Activated T-cell treated with anti-CD3 and anti-CD28 coated beads, Interleukin-2, amount 50 U/mL, for 24 hours (primary cell): ENCODE results near the gene PIK3R3.

ENCODE experiments used
- DNase-seq: peaks from one replicate; pipeline ENCODE4 v3.0.0-alpha.2; 2020
- H3K27ac Mint-ChIP-seq: 2 replicates; pipeline ENCODE4 v1.8.0; 2020; ENCODE audit warnings: mild to moderate bottlenecking, mixed read lengths
- H3K27me3 Mint-ChIP-seq: 2 replicates; pipeline ENCODE4 v1.8.0; 2020; ENCODE audit warnings: mixed read lengths
- H3K36me3 Mint-ChIP-seq: 2 replicates; pipeline ENCODE4 v1.8.0; 2020; ENCODE audit warnings: low read depth, mixed read lengths
- H3K4me1 Mint-ChIP-seq: 2 replicates; pipeline ENCODE4 v1.8.0; 2020; ENCODE audit warnings: low read depth, mixed read lengths
- H3K4me3 Mint-ChIP-seq: 2 replicates; pipeline ENCODE4 v1.8.0; 2020; ENCODE audit warnings: mild to moderate bottlenecking, moderate library complexity, mixed read lengths
- H3K9me3 Mint-ChIP-seq: 2 replicates; pipeline ENCODE4 v1.8.0; 2020; ENCODE audit warnings: mixed read lengths

Gene PIK3R3

GRCh38 chr1:46044116-46044515, 88.3 kb downstream of the PIK3R3 start:
- Mint-ChIP-seq H3K9me3 (no peaks in the 10 kb centered on the region), H3K27me3 (no peaks in the 10 kb centered on the region), H3K27ac (no peak overlapping the region), H3K4me3 (no peak overlapping the region), H3K36me3 (no peaks in the 10 kb centered on the region), H3K4me1 (no peaks in the 10 kb centered on the region)
- no peak for DNase-seq

DNA sequence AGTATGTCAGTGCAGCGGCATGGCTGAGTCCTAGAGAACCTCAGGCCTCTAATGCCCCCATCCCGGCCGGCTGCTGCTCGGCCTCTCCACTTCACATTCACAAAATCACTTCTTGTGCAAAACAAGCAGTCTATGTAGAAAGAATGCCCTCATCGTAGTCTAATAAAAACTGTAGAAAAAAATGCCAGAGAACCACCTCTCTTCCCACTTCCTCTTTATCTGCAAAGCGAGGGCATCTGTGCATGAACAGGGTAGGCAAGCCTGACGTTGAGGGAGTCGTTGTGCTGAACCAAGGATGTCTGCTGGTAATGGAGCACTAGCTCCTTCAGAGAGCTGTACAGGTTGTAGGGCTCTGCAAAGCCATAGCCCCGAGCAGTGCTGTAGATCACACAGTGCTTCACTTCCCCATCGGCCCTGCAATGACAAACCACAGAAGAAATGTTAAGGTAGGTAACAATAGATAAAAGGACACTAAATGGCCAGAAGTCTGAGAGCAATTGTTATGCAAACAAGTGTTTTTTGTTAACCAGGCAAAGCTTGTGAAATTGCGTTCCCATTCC, 88.9 kb downstream of the PIK3R3 start:
- H3K36me3 Mint-ChIP-seq: no peaks in the 10 kb centered on the region
- no peaks in the 10 kb centered on the region for H3K27me3 Mint-ChIP-seq
- no peaks in the 10 kb centered on the region for H3K9me3 Mint-ChIP-seq
- DNase-seq: no peak
- no peak overlapping the region for H3K4me3 Mint-ChIP-seq
- H3K4me1 Mint-ChIP-seq: no peaks in the 10 kb centered on the region
- no peak overlapping the region for H3K27ac Mint-ChIP-seq

- Mint-ChIP-seq H3K36me3 (no peaks in the 10 kb centered on the region), H3K4me1 (no peaks in the 10 kb centered on the region), H3K27ac (no peak overlapping the region), H3K27me3 (no peaks in the 10 kb centered on the region), H3K4me3 (no peak overlapping the region), H3K9me3 (no peaks in the 10 kb centered on the region)
- DNase-seq: no peak
Measured at GRCh38 chr1:46041974-46042373, 90.5 kb downstream of the PIK3R3 start.

DNA sequence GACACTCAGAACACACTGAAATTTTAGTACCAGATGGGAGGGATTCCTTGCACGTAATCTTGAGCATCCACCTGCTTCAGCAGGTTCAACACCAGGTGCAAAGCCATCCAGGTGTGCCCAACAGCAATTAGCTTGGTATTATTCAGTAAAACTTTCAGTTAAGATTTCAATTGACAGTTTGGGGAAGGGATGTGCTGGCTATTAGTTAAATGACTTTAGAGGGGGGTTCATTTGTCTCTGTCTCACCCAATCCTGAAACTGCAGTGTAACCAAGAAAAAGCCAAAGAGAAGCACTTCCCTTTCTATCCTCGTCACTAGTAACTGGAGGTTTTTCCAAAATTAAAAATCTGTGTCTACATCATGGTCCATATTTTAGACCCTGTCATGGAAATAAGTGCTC, 90.9 kb downstream of the PIK3R3 start:
- H3K4me1 Mint-ChIP-seq: no peaks in the 10 kb centered on the region
- H3K4me3 Mint-ChIP-seq: no peak overlapping the region

GRCh38 chr1:46039571-46040052, 92.8 kb downstream of the PIK3R3 start:
- DNase-seq: no peak
- no peaks in the 10 kb centered on the region for H3K27me3 Mint-ChIP-seq

More for the DNA sequence above, 90.9 kb downstream of the PIK3R3 start:
- no peak for DNase-seq
- Mint-ChIP-seq H3K9me3 (no peaks in the 10 kb centered on the region), H3K27me3 (no peaks in the 10 kb centered on the region), H3K27ac (no peak overlapping the region), H3K36me3 (no peaks in the 10 kb centered on the region)

DNA sequence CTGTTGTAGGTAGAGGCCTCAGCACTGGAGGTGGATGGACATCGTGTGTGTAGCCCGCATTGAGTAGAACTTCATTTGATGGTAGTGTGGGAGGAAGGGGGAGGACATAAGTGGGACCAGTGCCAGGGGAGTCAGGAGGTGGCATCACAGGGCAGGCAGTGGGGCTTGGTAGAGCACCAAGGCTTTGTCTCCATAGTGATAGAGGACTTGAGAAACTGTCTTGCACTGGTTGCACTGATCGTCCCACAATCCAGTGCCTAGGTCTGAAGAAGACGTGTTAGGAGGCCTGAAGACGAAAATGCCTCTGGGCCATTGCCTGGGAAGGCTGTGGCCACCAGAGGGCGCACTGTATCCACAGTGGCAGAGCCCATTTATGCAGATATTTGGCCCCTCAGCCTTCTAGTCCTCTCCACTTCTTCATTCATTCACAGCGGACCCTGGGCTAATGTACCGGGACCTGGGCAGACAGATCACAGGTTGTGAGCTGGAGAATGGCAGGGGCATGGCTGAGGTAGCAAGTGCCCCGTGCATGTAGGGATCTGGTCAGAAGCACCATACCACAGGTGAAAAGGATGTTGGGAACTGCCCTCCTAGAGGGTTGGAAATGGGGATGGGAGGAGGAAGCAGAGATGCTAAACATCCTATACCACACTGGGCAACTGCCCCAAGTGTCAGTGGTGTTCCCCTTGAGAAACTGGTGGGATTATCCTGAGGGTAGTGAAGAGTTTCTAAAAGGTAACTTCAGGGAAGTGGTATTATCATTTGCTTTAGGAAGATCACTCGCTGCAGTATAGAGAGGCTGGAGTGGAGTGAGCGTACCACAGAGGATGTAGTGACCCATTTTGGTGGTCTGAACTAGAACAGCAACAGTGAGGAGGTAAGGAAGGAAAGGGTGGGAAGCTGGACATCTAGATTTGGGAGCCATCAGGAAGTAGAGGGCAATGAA, 95.3 kb downstream of the PIK3R3 start:
- Mint-ChIP-seq H3K4me1 (no peaks in the 10 kb centered on the region), H3K36me3 (peaks cover 5% of the 10 kb centered on the region), H3K4me3 (no peak overlapping the region), H3K27ac (no peak overlapping the region), H3K9me3 (no peaks in the 10 kb centered on the region), H3K27me3 (no peaks in the 10 kb centered on the region)
- peak; percentile 91 for DNase-seq

More at GRCh38 chr1:46039571-46040052, 92.8 kb downstream of the PIK3R3 start:
- Mint-ChIP-seq H3K36me3 (no peaks in the 10 kb centered on the region), H3K27ac (no peak overlapping the region), H3K4me1 (no peaks in the 10 kb centered on the region), H3K4me3 (no peak overlapping the region), H3K9me3 (no peaks in the 10 kb centered on the region)

DNA sequence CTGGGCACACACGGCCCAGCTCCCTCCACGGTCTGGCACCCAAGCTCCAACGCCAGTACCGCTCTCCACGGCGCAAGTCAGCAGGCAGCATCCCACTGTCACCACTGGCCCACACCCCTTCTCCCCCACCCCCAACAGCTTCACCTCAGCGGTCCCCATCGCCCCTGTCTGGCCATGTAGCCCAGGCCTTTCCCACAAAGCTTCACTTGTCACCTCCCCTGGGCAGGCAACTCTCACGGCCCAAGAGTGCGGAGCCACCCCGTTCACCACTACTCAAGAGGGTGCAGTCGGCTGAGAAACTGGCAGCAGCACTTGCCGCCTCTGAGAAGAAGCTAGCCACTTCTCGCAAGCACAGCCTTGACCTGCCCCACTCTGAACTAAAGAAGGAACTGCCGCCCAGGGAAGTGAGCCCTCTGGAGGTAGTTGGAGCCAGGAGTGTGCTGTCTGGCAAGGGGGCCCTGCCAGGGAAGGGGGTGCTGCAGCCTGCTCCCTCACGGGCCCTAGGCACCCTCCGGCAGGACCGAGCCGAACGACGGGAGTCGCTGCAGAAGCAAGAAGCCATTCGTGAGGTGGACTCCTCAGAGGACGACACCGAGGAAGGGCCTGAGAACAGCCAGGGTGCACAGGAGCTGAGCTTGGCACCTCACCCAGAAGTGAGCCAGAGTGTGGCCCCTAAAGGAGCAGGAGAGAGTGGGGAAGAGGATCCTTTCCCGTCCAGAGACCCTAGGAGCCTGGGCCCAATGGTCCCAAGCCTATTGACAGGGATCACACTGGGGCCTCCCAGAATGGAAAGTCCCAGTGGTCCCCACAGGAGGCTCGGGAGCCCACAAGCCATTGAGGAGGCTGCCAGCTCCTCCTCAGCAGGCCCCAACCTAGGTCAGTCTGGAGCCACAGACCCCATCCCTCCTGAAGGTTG, 97.6 kb downstream of the PIK3R3 start:
- Mint-ChIP-seq H3K27me3 (no peaks in the 10 kb centered on the region), H3K27ac (no peak overlapping the region), H3K4me3 (no peak overlapping the region), H3K9me3 (no peaks in the 10 kb centered on the region), H3K4me1 (no peaks in the 10 kb centered on the region), H3K36me3 (peaks cover 27% of the 10 kb centered on the region)
- no peak for DNase-seq

GRCh38 chr1:46030876-46031660, 101.4 kb downstream of the PIK3R3 start:
- no peak for DNase-seq
- no peaks in the 10 kb centered on the region for H3K9me3 Mint-ChIP-seq
- H3K27ac Mint-ChIP-seq: no peak overlapping the region
- H3K36me3 Mint-ChIP-seq: peaks cover 46% of the 10 kb centered on the region
- H3K4me3 Mint-ChIP-seq: no peak overlapping the region
- no peaks in the 10 kb centered on the region for H3K4me1 Mint-ChIP-seq
- H3K27me3 Mint-ChIP-seq: no peaks in the 10 kb centered on the region

GRCh38 chr1:46030074-46030870, 102.2 kb downstream of the PIK3R3 start:
- H3K36me3 Mint-ChIP-seq: peaks cover 47% of the 10 kb centered on the region
- no peaks in the 10 kb centered on the region for H3K4me1 Mint-ChIP-seq
- DNase-seq: no peak
- no peak overlapping the region for H3K4me3 Mint-ChIP-seq
- H3K27ac Mint-ChIP-seq: no peak overlapping the region
- H3K27me3 Mint-ChIP-seq: no peaks in the 10 kb centered on the region
- H3K9me3 Mint-ChIP-seq: no peaks in the 10 kb centered on the region

DNA sequence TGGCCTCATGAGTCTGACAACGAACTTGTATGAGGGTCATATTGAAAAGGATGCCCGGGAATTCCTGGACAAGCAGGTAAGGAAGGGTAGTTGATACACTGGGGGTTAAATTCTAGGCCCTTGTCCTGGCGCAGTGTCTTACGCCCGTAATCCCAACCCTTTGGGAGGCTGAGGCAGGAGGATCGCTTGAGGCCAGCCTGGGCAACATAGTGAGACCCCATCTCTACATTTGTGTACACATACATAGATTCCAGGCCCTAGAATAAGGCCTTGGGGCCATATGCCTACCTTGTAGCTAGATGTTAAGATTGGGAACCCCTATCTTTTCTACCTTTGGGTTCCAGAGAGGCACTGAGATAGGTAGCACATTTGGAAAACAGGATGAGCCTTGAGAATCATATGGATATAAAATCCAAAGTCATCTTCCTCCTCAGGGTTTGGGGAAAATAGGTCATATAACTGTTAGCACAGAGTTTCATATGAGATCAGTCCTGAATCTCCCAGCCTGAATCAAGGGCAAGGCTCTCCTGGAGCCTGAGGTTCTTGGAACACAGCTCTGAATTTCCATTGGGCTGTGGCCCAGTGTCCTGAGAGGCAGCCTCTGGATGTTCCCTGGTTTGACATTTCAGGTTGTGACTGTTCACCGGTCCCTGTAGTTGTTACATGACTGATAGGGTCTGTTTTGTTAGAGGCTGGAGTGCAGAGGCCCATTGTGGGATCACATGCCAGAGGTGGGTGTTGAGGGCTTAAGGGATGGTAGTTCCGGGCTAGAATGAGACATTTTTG, 104.4 kb downstream of the PIK3R3 start:
- H3K9me3 Mint-ChIP-seq: no peaks in the 10 kb centered on the region
- H3K36me3 Mint-ChIP-seq: peaks cover 66% of the 10 kb centered on the region
- H3K27me3 Mint-ChIP-seq: no peaks in the 10 kb centered on the region
- H3K27ac Mint-ChIP-seq: no peak overlapping the region
- no peak overlapping the region for H3K4me3 Mint-ChIP-seq
- no peak for DNase-seq
- H3K4me1 Mint-ChIP-seq: no peaks in the 10 kb centered on the region

- Mint-ChIP-seq H3K4me3 (no peak overlapping the region), H3K27me3 (no peaks in the 10 kb centered on the region), H3K4me1 (no peaks in the 10 kb centered on the region), H3K9me3 (no peaks in the 10 kb centered on the region), H3K27ac (no peak overlapping the region), H3K36me3 (peaks cover 64% of the 10 kb centered on the region)
- no peak for DNase-seq
Measured at GRCh38 chr1:46026531-46026930, 105.9 kb downstream of the PIK3R3 start.

DNA sequence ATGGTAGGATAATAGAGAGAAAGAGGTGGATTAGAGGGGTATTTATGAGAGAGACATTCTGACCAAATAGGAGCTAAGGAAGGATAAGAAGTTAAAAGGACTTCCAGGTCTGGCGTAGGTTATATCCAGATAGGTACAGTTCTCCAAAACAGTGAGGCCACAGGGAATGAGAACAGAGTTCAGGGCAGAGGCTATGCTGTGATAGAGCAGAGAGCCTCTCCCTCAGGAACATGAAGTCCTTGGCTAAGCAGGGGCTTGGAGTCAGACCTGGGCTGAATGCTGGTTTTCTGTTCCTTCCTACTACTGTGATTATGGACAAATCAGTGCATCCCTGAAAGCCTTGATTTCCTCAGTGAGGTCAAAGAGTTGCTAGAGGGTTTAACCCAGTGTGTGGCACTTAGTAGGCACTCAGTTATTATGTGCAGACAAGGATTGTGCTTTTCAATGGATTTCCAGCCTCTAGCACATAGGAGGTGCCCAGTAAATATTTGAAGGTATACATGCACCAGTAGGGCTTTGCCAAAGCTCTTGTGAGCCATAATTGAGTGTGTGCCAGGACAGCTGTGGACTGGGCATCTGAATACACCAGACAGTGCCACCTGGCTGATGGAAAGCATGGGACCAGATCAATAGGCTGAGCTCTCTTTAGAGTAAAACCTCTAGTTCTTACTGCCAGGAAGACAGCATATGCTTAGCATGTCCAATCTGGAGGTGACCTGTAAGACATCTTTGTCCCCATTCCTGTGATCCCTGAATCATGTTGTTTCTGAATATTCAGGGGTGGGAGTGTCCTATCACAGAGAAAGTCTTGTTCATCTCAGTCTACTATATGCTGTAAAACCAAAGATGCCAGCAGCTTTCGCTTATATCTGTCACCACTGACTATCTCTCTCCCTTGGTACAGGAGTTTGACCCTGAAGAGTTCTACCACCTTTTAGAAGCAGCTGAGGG, 111.1 kb downstream of the PIK3R3 start:
- DNase-seq: no peak
- H3K27ac Mint-ChIP-seq: no peak overlapping the region
- H3K27me3 Mint-ChIP-seq: no peaks in the 10 kb centered on the region
- H3K9me3 Mint-ChIP-seq: no peaks in the 10 kb centered on the region
- H3K4me3 Mint-ChIP-seq: no peak overlapping the region
- H3K4me1 Mint-ChIP-seq: no peaks in the 10 kb centered on the region
- peaks cover 29% of the 10 kb centered on the region for H3K36me3 Mint-ChIP-seq
